Neuronal stem cell (in vitro differentiated cells): ENCODE results near the gene SNRNP200.
A peak's percentile ranks its signal among the peaks of the same experiment; 100 is the strongest.

Experiments
- DNase-seq: peaks from one replicate; pipeline ENCODE4 v3.0.0-alpha.2; 2013; ENCODE audit warnings: low spot score
- H2AFZ ChIP-seq: one replicate; pipeline ENCODE4 v1.6.1; 2013; ENCODE audit warnings: mild to moderate bottlenecking, low read length, inconsistent platforms
- H2AK5ac ChIP-seq: 2 replicates; pipeline ENCODE4 v1.6.1; 2013; ENCODE audit warnings: low read depth, mild to moderate bottlenecking, inconsistent platforms, low read length, moderate library complexity, mixed read lengths
- H2BK120ac ChIP-seq: 2 replicates; pipeline ENCODE4 v1.6.1; 2013; ENCODE audit warnings: low read depth, mild to moderate bottlenecking, inconsistent platforms, low read length, moderate library complexity, mixed read lengths
- H2BK12ac ChIP-seq: one replicate; pipeline ENCODE4 v1.6.1; 2013; ENCODE audit warnings: low read length, inconsistent platforms
- H2BK15ac ChIP-seq: 2 replicates; pipeline ENCODE4 v1.6.1; 2013; ENCODE audit warnings: mild to moderate bottlenecking, low read length, inconsistent platforms, mixed read lengths
- H2BK5ac ChIP-seq: one replicate; pipeline ENCODE4 v1.6.1; 2013; ENCODE audit warnings: inconsistent platforms, mild to moderate bottlenecking, low read length, moderate library complexity
- H3K14ac ChIP-seq: one replicate; pipeline ENCODE4 v1.6.1; 2013; ENCODE audit warnings: low read length, inconsistent platforms
- H3K18ac ChIP-seq: 2 replicates; pipeline ENCODE4 v1.6.1; 2013; ENCODE audit warnings: low read length, inconsistent platforms
- H3K23ac ChIP-seq: 2 replicates; pipeline ENCODE4 v1.6.1; 2013; ENCODE audit warnings: low read depth, mild to moderate bottlenecking, mixed read lengths, low read length, inconsistent platforms; ENCODE audit not compliant: poor library complexity
- H3K27ac ChIP-seq: replicated peaks from 3 replicates; pipeline ENCODE4 v1.5.1; 2013; ENCODE audit warnings: low read length, inconsistent platforms
- H3K27me3 ChIP-seq, 3 experiments: 2 replicates each; pipeline ENCODE4 v1.6.1; 2013; ENCODE audit warnings: low read length in 3 of 3, mild to moderate bottlenecking in 2 of 3, inconsistent platforms in 1 of 3, low read depth in 1 of 3, mixed read lengths in 1 of 3, moderate library complexity in 1 of 3; ENCODE audit not compliant: control insufficient read depth in 3 of 3, insufficient read depth in 3 of 3
- H3K36me3 ChIP-seq, 2 donors: replicated peaks in 1 of 2; 2 replicates each; pipeline ENCODE4 v1.6.1; 2013; ENCODE audit warnings: low read length in 2 of 2; ENCODE audit not compliant: control insufficient read depth in 2 of 2, insufficient read depth in 2 of 2
- H3K4ac ChIP-seq: 2 replicates; pipeline ENCODE4 v1.6.1; 2013; ENCODE audit warnings: inconsistent platforms, mild to moderate bottlenecking, low read length, moderate library complexity
- H3K4me1 ChIP-seq, 2 donors: 1 replicate in 1 of 2; 2 replicates in 1 of 2; pipeline ENCODE4 v1.6.1; 2013; ENCODE audit warnings: low read length in 2 of 2, low read depth in 1 of 2; ENCODE audit not compliant: control insufficient read depth in 2 of 2, insufficient read depth in 1 of 2
- H3K4me2 ChIP-seq: one replicate; pipeline ENCODE4 v1.6.1; 2013; ENCODE audit warnings: mild to moderate bottlenecking, low read length, inconsistent platforms; ENCODE audit not compliant: insufficient read depth, poor library complexity, severe bottlenecking
- H3K4me3 ChIP-seq, 2 donors: 2 replicates each; pipeline ENCODE4 v1.5.1; 2013; ENCODE audit warnings: low read length in 2 of 2, mild to moderate bottlenecking in 2 of 2, inconsistent platforms in 1 of 2, moderate library complexity in 1 of 2
- H3K79me1 ChIP-seq: one replicate; pipeline ENCODE4 v1.6.1; 2013; ENCODE audit warnings: low read depth, mild to moderate bottlenecking, inconsistent platforms, low read length, moderate library complexity
- H3K9ac ChIP-seq: one replicate; pipeline ENCODE4 v1.6.1; 2013; ENCODE audit warnings: mild to moderate bottlenecking, low read depth, low read length, inconsistent platforms; ENCODE audit not compliant: poor library complexity
- H3K9me3 ChIP-seq, 2 donors: replicated peaks in 1 of 2; 2 replicates each; pipeline versions ENCODE3 to v1.6.1; 2013; ENCODE audit warnings: low read length in 2 of 2, mild to moderate bottlenecking in 2 of 2, inconsistent platforms in 1 of 2, low read depth in 1 of 2, mixed read lengths in 1 of 2, moderate library complexity in 1 of 2; ENCODE audit not compliant: control insufficient read depth in 2 of 2, insufficient read depth in 1 of 2
- H4K8ac ChIP-seq: one replicate; pipeline ENCODE4 v1.6.1; 2013; ENCODE audit warnings: low read depth, mild to moderate bottlenecking, inconsistent platforms, low read length, moderate library complexity
- H4K91ac ChIP-seq: one replicate; pipeline ENCODE4 v1.6.1; 2013; ENCODE audit warnings: low read length, low read depth, mild to moderate bottlenecking, inconsistent platforms; ENCODE audit not compliant: poor library complexity
- WGBS, 2 donors: extraction: QIAGEN DNeasy Blood & Tissue Kit; methylation state at CpG; one replicate each; pipeline ENCODE4 v1.1.7; 2013; ENCODE audit warnings: missing lambda C conversion rate in 2 of 2, mixed read lengths in 1 of 2; ENCODE audit not compliant: insufficient read length in 2 of 2, insufficient replicate concordance in 1 of 2; ENCODE audit errors: extremely low coverage in 2 of 2; 5-methylcytosine and 5-hydroxymethylcytosine counted together

Gene SNRNP200

GRCh38 chr2:96236882-96237281, 68.5 kb downstream of the SNRNP200 start:
- no peaks in the 10 kb centered on the region for H3K9me3 ChIP-seq
- no peak overlapping the region for H3K9ac ChIP-seq
- no peak overlapping the region for H2BK15ac ChIP-seq
- H2BK12ac ChIP-seq: no peak overlapping the region
- H2BK120ac ChIP-seq: no peak overlapping the region
- no peak overlapping the region for H3K27ac ChIP-seq
- H4K91ac ChIP-seq: no peak overlapping the region
- WGBS, 2 donors: no CpG with 5 or more reads among the region's 1 CpG
- no peak overlapping the region for H3K4me2 ChIP-seq
- no peaks in the 10 kb centered on the region for H3K27me3 ChIP-seq
- no peak overlapping the region for H4K8ac ChIP-seq
- no peaks in the 10 kb centered on the region for H3K36me3 ChIP-seq
- no peak overlapping the region for H3K23ac ChIP-seq
- no peak overlapping the region for H3K4ac ChIP-seq
- no peak overlapping the region for H3K4me3 ChIP-seq
- DNase-seq: no peak
- H3K4me1 ChIP-seq: peaks cover 0 to 4% of the 10 kb centered on the region in 2 donors
- no peaks in the 10 kb centered on the region for H3K79me1 ChIP-seq
- no peak overlapping the region for H2AFZ ChIP-seq
- H3K18ac ChIP-seq: no peak overlapping the region
- no peak overlapping the region for H2BK5ac ChIP-seq
- H2AK5ac ChIP-seq: no peak overlapping the region
- H3K14ac ChIP-seq: no peak overlapping the region

- Histone ChIP-seq H3K4me3 (no peak overlapping the region), H4K8ac (no peak overlapping the region), H4K91ac (no peak overlapping the region), H2AK5ac (no peak overlapping the region), H2AFZ (no peak overlapping the region), H2BK120ac (no peak overlapping the region), H3K4ac (no peak overlapping the region), H2BK12ac (no peak overlapping the region), H3K79me1 (no peaks in the 10 kb centered on the region), H3K23ac (no peak overlapping the region), H3K14ac (no peak overlapping the region), H3K9me3 (no peaks in the 10 kb centered on the region), H3K27me3 (no peaks in the 10 kb centered on the region), H3K4me1 (peaks cover 0 to 4% of the 10 kb centered on the region in 2 donors), H3K4me2 (no peak overlapping the region), H2BK5ac (no peak overlapping the region), H3K9ac (no peak overlapping the region), H3K18ac (no peak overlapping the region), H3K36me3 (no peaks in the 10 kb centered on the region), H3K27ac (no peak overlapping the region), H2BK15ac (no peak overlapping the region)
- WGBS, 2 donors: no CpG with 5 or more reads among the region's 4 CpGs
- DNase-seq: no peak
Observed at GRCh38 chr2:96233880-96234316, 71.4 kb downstream of the SNRNP200 start.

GRCh38 chr2:96233436-96233835, 71.9 kb downstream of the SNRNP200 start:
- no peak overlapping the region for H3K4me3 ChIP-seq
- no CpG with 5 or more reads among the region's 6 CpGs for WGBS, 2 donors
- H3K27ac ChIP-seq: no peak overlapping the region
- no peak overlapping the region for H3K23ac ChIP-seq
- H3K9me3 ChIP-seq: no peaks in the 10 kb centered on the region
- no peak overlapping the region for H3K4ac ChIP-seq
- no peak overlapping the region for H3K18ac ChIP-seq
- H4K8ac ChIP-seq: no peak overlapping the region
- H2AFZ ChIP-seq: no peak overlapping the region
- no peak overlapping the region for H3K9ac ChIP-seq
- H2BK12ac ChIP-seq: no peak overlapping the region
- H2AK5ac ChIP-seq: no peak overlapping the region
- H2BK5ac ChIP-seq: no peak overlapping the region
- H3K79me1 ChIP-seq: no peaks in the 10 kb centered on the region
- no peaks in the 10 kb centered on the region for H3K27me3 ChIP-seq
- H4K91ac ChIP-seq: no peak overlapping the region
- H3K36me3 ChIP-seq: no peaks in the 10 kb centered on the region
- no peak for DNase-seq
- H2BK15ac ChIP-seq: no peak overlapping the region
- H2BK120ac ChIP-seq: no peak overlapping the region
- H3K4me2 ChIP-seq: no peak overlapping the region
- H3K4me1 ChIP-seq: peaks cover 0 to 4% of the 10 kb centered on the region in 2 donors
- no peak overlapping the region for H3K14ac ChIP-seq

GRCh38 chr2:96231316-96231715, 74.0 kb downstream of the SNRNP200 start:
- no CpG with 5 or more reads among the region's 4 CpGs for WGBS, 2 donors
- no peak overlapping the region for H2BK120ac ChIP-seq

More at GRCh38 chr2:96231316-96231715, 74.0 kb downstream of the SNRNP200 start:
- H3K4me1 ChIP-seq: peaks cover 0 to 4% of the 10 kb centered on the region in 2 donors
- H2BK12ac ChIP-seq: no peak overlapping the region
- H2BK5ac ChIP-seq: no peak overlapping the region
- H3K9ac ChIP-seq: no peak overlapping the region
- H3K4ac ChIP-seq: no peak overlapping the region
- H3K14ac ChIP-seq: peak overlapping the region; percentile 1
- no peak overlapping the region for H4K91ac ChIP-seq
- H3K79me1 ChIP-seq: no peaks in the 10 kb centered on the region
- DNase-seq: no peak
- H3K4me3 ChIP-seq: no peak overlapping the region
- no peaks in the 10 kb centered on the region for H3K36me3 ChIP-seq
- H2AK5ac ChIP-seq: no peak overlapping the region
- H3K23ac ChIP-seq: no peak overlapping the region
- no peak overlapping the region for H2AFZ ChIP-seq
- H4K8ac ChIP-seq: no peak overlapping the region
- no peak overlapping the region for H3K27ac ChIP-seq
- no peak overlapping the region for H2BK15ac ChIP-seq
- H3K18ac ChIP-seq: no peak overlapping the region
- no peaks in the 10 kb centered on the region for H3K27me3 ChIP-seq
- H3K4me2 ChIP-seq: no peak overlapping the region
- no peaks in the 10 kb centered on the region for H3K9me3 ChIP-seq
